ENCODE data around the gene USB1.

USB1 gene

DNA sequence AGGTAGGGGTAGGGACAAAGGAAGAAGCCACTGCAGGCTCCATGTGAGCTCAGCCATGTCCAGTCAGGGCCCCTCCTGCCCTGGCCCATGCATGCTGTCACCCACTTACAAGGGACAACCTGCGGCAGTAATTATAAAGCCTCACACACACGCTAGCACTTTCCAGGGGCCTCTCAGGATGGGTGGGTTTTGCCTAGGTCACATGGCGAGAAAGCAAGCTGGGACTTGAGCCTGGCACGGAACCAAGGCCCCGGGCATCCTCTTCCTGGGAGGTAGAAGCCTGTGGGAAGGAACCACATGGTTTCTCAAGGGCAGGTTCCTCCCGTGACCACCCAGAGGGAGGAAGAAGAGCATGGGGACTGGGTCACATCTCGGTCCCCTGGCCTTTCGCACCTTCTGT lies 7.8 kb upstream of the USB1 start:
- TF ChIP-seq, protein P1, sequence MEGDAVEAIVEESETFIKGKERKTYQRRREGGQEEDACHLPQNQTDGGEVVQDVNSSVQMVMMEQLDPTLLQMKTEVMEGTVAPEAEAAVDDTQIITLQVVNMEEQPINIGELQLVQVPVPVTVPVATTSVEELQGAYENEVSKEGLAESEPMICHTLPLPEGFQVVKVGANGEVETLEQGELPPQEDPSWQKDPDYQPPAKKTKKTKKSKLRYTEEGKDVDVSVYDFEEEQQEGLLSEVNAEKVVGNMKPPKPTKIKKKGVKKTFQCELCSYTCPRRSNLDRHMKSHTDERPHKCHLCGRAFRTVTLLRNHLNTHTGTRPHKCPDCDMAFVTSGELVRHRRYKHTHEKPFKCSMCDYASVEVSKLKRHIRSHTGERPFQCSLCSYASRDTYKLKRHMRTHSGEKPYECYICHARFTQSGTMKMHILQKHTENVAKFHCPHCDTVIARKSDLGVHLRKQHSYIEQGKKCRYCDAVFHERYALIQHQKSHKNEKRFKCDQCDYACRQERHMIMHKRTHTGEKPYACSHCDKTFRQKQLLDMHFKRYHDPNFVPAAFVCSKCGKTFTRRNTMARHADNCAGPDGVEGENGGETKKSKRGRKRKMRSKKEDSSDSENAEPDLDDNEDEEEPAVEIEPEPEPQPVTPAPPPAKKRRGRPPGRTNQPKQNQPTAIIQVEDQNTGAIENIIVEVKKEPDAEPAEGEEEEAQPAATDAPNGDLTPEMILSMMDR (IDR thresholded peaks at IDR 0.05; ENCODE audit: insufficient read depth, low read depth, low read length, missing control alignments) = no peak
- H3K4me3 ChIP-seq (ENCODE audit: low read length) = no peak overlapping the region

DNA sequence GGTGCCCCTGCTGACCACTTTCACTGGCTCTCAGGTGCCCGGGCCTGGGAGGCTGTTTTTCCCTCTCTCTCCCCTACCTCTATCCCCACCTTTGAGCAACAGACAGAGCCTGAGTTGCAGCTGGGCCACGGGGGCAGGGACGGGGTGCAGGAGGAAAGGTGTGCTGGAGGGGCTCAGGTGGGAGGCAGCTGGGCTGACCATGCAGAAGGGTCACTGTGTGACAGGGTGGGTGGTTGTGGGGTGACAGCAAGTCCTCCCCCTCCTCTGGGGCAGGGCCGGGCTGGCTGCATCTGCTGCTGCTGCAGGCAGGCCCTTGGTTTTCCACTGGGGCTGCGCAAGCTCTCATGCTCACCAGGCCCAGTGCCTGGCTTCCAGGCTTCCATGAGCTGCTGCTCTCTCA lies 7.3 kb upstream of the USB1 start:
- DNase-seq (ENCODE audit: low read depth) = no peak
- TF ChIP-seq, protein P1 (IDR thresholded peaks at IDR 0.05; ENCODE audit: insufficient read depth, low read depth, low read length, missing control alignments) = no peak

More for the DNA sequence above, 7.8 kb upstream of the USB1 start:
- DNase-seq (ENCODE audit: low read depth) = peak; percentile 78

GRCh38 chr16:57994361-57994760 lies 6.8 kb upstream of the USB1 start:
- no peak for DNase-seq (ENCODE audit: low read depth)
- TF ChIP-seq, protein P1 (IDR thresholded peaks at IDR 0.05; ENCODE audit: insufficient read depth, low read depth, low read length, missing control alignments) = no peak
- no peak overlapping the region for H3K4me3 ChIP-seq (ENCODE audit: low read length)

More for the DNA sequence above, 7.3 kb upstream of the USB1 start:
- H3K4me3 ChIP-seq (ENCODE audit: low read length) = no peak overlapping the region

DNA sequence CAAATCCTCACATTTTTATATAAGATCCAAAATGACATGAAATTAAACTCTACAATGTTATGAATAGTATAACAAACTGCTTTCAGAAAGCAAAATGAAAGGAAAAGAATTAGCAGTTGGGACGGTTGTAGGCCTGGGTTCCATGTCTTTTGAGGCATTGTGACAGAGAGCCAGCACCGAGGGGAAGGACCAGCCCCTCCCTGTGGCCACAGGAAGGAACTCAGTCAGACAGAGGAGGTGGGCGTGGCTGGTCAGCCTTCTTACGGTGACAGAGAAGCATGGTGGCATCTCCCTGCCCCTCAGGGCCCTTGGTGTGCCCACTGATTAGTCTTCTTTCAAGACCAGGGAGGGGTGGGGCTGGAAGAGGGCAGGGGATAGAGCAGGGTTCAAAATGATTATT lies 6.4 kb upstream of the USB1 start:
- no peak overlapping the region for H3K4me3 ChIP-seq (ENCODE audit: low read length)
- TF ChIP-seq, protein P1 (IDR thresholded peaks at IDR 0.05; ENCODE audit: insufficient read depth, low read depth, low read length, missing control alignments) = peak; percentile 62
- peak; percentile 63 for DNase-seq (ENCODE audit: low read depth)

DNA sequence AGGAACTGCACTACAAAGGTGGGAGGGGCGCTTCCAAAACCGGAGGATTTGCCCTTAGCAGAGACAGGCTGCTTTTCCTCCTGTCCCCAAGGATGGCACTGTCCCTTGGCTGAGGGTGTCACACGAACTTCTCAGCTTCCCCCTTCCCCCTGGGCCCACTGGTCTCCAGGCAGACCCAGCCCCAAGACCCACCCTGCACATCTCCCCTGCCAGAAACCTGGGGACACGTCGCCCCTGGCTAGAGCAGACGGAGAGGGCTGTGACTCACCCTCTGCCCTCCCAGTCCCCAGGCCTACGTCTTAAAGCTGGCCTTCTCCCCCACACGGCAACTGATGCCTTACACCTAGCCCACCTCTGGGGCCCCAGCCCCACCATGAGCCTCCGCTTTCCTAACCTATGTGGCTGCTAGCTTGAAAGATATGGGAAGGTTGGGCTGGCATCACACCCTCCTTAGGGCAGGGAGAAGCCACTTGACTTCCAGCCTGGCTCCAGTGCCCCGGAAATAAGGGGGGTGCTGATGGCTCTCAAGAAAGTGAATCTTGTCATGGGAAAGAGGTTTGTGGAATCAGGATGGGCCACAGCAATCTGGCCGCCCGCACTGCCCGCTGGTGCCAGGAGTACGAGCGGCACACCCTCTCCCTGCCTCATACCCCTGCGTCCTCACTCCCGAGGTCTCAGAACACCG lies 5.3 kb upstream of the USB1 start:
- no peak for DNase-seq (ENCODE audit: low read depth)
- no peak overlapping the region for H3K4me3 ChIP-seq (ENCODE audit: low read length)
- TF ChIP-seq, protein P1 (IDR thresholded peaks at IDR 0.05; ENCODE audit: insufficient read depth, low read depth, low read length, missing control alignments) = no peak

GRCh38 chr16:57996406-57997175 lies 4.6 kb upstream of the USB1 start:
- H3K4me3 ChIP-seq (ENCODE audit: low read length) = no peak overlapping the region
- TF ChIP-seq, protein P1 (IDR thresholded peaks at IDR 0.05; ENCODE audit: insufficient read depth, low read depth, low read length, missing control alignments) = no peak
- DNase-seq (ENCODE audit: low read depth) = no peak

Measured in epithelial cell of esophagus (primary cell).